Colonic mucosa (tissue), 4 donors: ENCODE results near the gene MS4A3. TPM values are rescaled to one million over a fixed set of nuclear protein-coding genes. Genes with fewer than 3 reads are reported as not detected.

Experiments used
- DNase-seq: peaks from one replicate; pipeline ENCODE4 v3.0.0-alpha.2; 2020
- H3K27ac ChIP-seq: fragments of 200-600 bp; one replicate; pipeline ENCODE4 v1.8.0; 2021
- H3K27me3 ChIP-seq: fragments of 200-600 bp; one replicate; pipeline ENCODE4 v1.8.0; 2021
- H3K36me3 ChIP-seq: fragments of 200-600 bp; one replicate; pipeline ENCODE4 v1.8.0; 2021
- H3K4me1 ChIP-seq: fragments of 200-600 bp; one replicate; pipeline ENCODE4 v1.8.0; 2021; ENCODE audit warnings: mild to moderate bottlenecking
- H3K4me3 ChIP-seq: fragments of 200-600 bp; one replicate; pipeline ENCODE4 v1.8.0; 2021
- H3K9ac ChIP-seq, 2 donors: one replicate each; pipeline ENCODE4 v1.7.0; 2013; ENCODE audit warnings: control low read depth in 2 of 2, low read depth in 2 of 2, low read length in 2 of 2
- H3K9me3 ChIP-seq: fragments of 200-600 bp; one replicate; pipeline ENCODE4 v1.8.0; 2021
- intact Hi-C: fragments of 100-400 bp; cut with DNase I; formaldehyde crosslinking; loops from one replicate; pipeline ENCODE4 v1.14.1; 2022
- total RNA-seq, 2 donors: library from RNA; stranded (reverse); fragmentation: NEBNext Ultra II Directional in 1 of 2; extraction: Animal tissue kit (Norgen Biotek cat#: 25700) in 1 of 2; gene quantifications; one replicate each; pipeline ENCODE4 v1.2.1, GENCODE V29; 2021
- TF ChIP-seq, protein P1 (sequence below): fragments of 200-600 bp; IDR thresholded peaks from one replicate; pipeline ENCODE4 v1.8.0; 2022; ENCODE audit warnings: antibody characterized with exemption, mild to moderate bottlenecking
- donor health status: healthy.
- donor health status: DM: no; HTN: no; CAD: no.
- donor health status: DM: no; HTN: no; CAD: no.

Gene MS4A3
- total RNA-seq, 2 donors from 2014 or later, result not detected

DNA sequence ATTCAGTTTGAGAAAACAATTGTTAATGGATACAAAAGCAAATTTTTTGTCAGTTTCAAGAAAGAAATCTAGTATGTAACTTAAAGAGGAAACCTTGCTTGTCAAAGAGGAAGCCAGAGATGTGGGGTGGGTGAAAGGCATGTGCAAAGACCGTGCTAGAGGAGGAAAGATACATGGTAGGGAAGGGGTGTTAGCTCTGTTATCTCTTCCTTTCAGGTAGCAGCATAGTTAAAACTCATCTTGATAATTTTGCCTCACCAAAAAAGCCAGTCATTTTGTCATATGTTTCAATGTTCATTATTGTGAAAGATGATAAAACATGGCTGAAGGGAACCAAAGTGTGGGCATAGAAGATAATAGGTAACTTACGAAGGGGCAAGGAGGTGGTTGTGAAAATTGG, 29.4 kb downstream of the MS4A3 start:
- DNase-seq, result no peak
- intact Hi-C loops, result no loop called here
- H3K9me3 ChIP-seq, result no peaks in the 10 kb centered on the region
- no peaks in the 10 kb centered on the region for H3K36me3 ChIP-seq
- H3K27me3 ChIP-seq, result no peaks in the 10 kb centered on the region
- TF ChIP-seq, protein P1, sequence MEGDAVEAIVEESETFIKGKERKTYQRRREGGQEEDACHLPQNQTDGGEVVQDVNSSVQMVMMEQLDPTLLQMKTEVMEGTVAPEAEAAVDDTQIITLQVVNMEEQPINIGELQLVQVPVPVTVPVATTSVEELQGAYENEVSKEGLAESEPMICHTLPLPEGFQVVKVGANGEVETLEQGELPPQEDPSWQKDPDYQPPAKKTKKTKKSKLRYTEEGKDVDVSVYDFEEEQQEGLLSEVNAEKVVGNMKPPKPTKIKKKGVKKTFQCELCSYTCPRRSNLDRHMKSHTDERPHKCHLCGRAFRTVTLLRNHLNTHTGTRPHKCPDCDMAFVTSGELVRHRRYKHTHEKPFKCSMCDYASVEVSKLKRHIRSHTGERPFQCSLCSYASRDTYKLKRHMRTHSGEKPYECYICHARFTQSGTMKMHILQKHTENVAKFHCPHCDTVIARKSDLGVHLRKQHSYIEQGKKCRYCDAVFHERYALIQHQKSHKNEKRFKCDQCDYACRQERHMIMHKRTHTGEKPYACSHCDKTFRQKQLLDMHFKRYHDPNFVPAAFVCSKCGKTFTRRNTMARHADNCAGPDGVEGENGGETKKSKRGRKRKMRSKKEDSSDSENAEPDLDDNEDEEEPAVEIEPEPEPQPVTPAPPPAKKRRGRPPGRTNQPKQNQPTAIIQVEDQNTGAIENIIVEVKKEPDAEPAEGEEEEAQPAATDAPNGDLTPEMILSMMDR, result no peak
- no peaks in the 10 kb centered on the region for H3K4me1 ChIP-seq
- no peak overlapping the region for H3K27ac ChIP-seq
- H3K9ac ChIP-seq, result no peak overlapping the region
- no peak overlapping the region for H3K4me3 ChIP-seq

DNA sequence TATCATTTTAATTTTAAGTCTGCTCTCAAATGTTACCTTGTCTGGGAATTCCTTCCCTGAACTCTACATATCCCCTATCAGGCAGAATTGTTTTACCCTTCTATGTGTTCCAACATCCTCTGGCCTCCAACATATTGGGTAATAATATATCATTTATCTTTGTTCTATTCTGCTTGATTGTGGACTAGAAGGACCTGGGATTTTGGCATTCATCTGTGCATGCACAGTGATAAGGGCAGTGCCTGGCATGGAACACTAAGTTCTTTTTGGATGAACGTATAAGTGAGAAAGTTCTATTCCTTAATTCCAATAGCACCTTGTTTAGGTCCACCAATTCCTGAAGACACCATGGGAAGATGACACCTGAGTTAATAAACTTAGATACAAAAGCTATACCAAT, 30.8 kb downstream of the MS4A3 start:
- no peaks in the 10 kb centered on the region for H3K27me3 ChIP-seq
- no peaks in the 10 kb centered on the region for H3K4me1 ChIP-seq
- intact Hi-C loops, result no loop called here
- no peaks in the 10 kb centered on the region for H3K36me3 ChIP-seq
- TF ChIP-seq, protein P1, result no peak
- H3K9me3 ChIP-seq, result no peaks in the 10 kb centered on the region
- DNase-seq, result no peak
- H3K27ac ChIP-seq, result no peak overlapping the region
- no peak overlapping the region for H3K4me3 ChIP-seq
- no peak overlapping the region for H3K9ac ChIP-seq

DNA sequence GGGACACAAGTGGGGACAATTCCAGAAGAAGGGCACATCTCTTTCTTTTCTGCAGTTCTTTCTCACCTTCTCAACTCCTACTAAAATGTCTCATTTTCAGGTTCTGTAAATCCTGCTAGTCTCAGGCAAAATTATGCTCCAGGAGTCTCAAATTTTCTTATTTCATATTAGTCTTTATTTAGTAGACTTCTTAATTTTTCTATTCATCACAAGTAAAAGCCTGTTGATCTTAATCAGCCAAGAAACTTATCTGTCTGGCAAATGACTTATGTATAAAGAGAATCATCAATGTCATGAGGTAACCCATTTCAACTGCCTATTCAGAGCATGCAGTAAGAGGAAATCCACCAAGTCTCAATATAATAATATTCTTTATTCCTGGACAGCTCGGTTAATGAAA, 31.9 kb downstream of the MS4A3 start, which contains the start of gene MS4A2:
Gene MS4A2, plus strand, starts transcription at position 301 of the 400 bp plus-strand sequence. CDS start 102 bp downstream, outside the sequence.
- Histone ChIP-seq H3K4me3 (no peak within 1 kb of the TSS), H3K36me3 (no peaks in the 10 kb centered on the region), H3K9me3 (no peaks in the 10 kb centered on the region), H3K9ac (no peak within 1 kb of the TSS), H3K4me1 (no peaks in the 10 kb centered on the region), H3K27me3 (no peaks in the 10 kb centered on the region), H3K27ac (no peak within 1 kb of the TSS)
- TF ChIP-seq, protein P1, result no peak
- intact Hi-C loops, result no loop called here
- no peak for DNase-seq

- DNase-seq, result no peak
- no peak overlapping the region for H3K27ac ChIP-seq
- TF ChIP-seq, protein P1, result no peak
- H3K9ac ChIP-seq, result no peak overlapping the region
- H3K36me3 ChIP-seq, result no peaks in the 10 kb centered on the region
- no peaks in the 10 kb centered on the region for H3K27me3 ChIP-seq
- no peak overlapping the region for H3K4me3 ChIP-seq
- intact Hi-C loops, result no loop called here
- no peaks in the 10 kb centered on the region for H3K4me1 ChIP-seq
- no peaks in the 10 kb centered on the region for H3K9me3 ChIP-seq
Measured at GRCh38 chr11:60095477-60096120, 39.1 kb downstream of the MS4A3 start.

DNA sequence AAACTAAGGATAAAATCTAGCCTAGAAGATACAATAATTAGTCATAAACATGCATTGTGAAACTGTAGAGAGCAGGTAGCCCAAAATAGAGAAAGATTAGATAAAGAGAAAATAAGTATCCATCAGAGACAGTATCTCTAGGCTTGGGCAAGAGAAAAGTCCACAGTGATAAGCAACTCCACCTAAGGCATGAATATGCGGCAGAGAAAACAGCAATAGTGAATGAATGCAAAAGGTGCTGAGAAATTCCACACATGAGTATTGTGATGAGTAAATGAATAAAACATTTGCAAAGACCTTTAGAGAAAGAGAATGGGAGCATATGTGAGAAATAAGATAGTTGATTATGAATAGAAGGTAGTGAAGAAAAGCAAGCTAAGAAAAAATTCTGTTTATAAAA, 40.7 kb downstream of the MS4A3 start:
- Histone ChIP-seq H3K4me1 (no peaks in the 10 kb centered on the region), H3K9ac (no peak overlapping the region), H3K4me3 (no peak overlapping the region), H3K9me3 (no peaks in the 10 kb centered on the region), H3K27ac (no peak overlapping the region), H3K36me3 (no peaks in the 10 kb centered on the region), H3K27me3 (no peaks in the 10 kb centered on the region)
- no peak for DNase-seq
- intact Hi-C loops, result no loop called here
- TF ChIP-seq, protein P1, result no peak
